Upper lobe of right lung (tissue), 1 donor: ENCODE measurements around the gene EXOC7. TPM values are rescaled to one million over a fixed set of nuclear protein-coding genes. Genes with fewer than 3 reads are reported as not detected.

Experiments
- ATAC-seq: fragments of 200-7000 bp; cut with Tn5 transposase; one replicate; pipeline ENCODE4 v1.9.1; 2020; ENCODE audit warnings: mild to moderate bottlenecking, moderate library complexity
- DNase-seq: peaks from one replicate; pipeline ENCODE4 v3.0.0-alpha.2; 2020
- H3K27ac ChIP-seq: fragments of 200-600 bp; one replicate; pipeline ENCODE4 v1.8.0; 2022
- H3K27me3 ChIP-seq: fragments of 200-600 bp; one replicate; pipeline ENCODE4 v1.8.0; 2022; ENCODE audit warnings: mild to moderate bottlenecking
- H3K36me3 ChIP-seq: fragments of 200-600 bp; one replicate; pipeline ENCODE4 v1.8.0; 2022
- H3K4me1 ChIP-seq: fragments of 200-600 bp; one replicate; pipeline ENCODE4 v1.8.0; 2022
- H3K4me3 ChIP-seq: fragments of 200-600 bp; one replicate; pipeline ENCODE4 v1.8.0; 2022; ENCODE audit warnings: mild to moderate bottlenecking
- H3K9me3 ChIP-seq: fragments of 200-600 bp; one replicate; pipeline ENCODE4 v1.8.0; 2022
- intact Hi-C: fragments of 100-400 bp; cut with DNase I; formaldehyde crosslinking; loops from one replicate; pipeline ENCODE4 v1.11.0; 2022
- total RNA-seq: library from RNA; stranded (reverse); fragmentation: NEBNext Ultra II Directional; extraction: Animal tissue kit (Norgen Biotek cat#: 25700); gene quantifications from one replicate; pipeline ENCODE4 v1.2.1, GENCODE V29; 2021
- TF ChIP-seq, protein P1 (sequence below): fragments of 200-600 bp; IDR thresholded peaks from one replicate; pipeline ENCODE4 v1.8.0; 2022; ENCODE audit warnings: antibody characterized with exemption
- donor health status: DM: no; HTN: yes; CAD: no; lungs with severe emphysema.

EXOC7 gene
- total RNA-seq, 1 donor from 2014 or later = 121 TPM

- Histone ChIP-seq H3K4me1 (no peaks in the 10 kb centered on the region), H3K27me3 (no peaks in the 10 kb centered on the region), H3K27ac (no peak overlapping the region), H3K36me3 (peaks cover 77% of the 10 kb centered on the region), H3K9me3 (no peaks in the 10 kb centered on the region), H3K4me3 (no peak overlapping the region)
- TF ChIP-seq, protein P1, sequence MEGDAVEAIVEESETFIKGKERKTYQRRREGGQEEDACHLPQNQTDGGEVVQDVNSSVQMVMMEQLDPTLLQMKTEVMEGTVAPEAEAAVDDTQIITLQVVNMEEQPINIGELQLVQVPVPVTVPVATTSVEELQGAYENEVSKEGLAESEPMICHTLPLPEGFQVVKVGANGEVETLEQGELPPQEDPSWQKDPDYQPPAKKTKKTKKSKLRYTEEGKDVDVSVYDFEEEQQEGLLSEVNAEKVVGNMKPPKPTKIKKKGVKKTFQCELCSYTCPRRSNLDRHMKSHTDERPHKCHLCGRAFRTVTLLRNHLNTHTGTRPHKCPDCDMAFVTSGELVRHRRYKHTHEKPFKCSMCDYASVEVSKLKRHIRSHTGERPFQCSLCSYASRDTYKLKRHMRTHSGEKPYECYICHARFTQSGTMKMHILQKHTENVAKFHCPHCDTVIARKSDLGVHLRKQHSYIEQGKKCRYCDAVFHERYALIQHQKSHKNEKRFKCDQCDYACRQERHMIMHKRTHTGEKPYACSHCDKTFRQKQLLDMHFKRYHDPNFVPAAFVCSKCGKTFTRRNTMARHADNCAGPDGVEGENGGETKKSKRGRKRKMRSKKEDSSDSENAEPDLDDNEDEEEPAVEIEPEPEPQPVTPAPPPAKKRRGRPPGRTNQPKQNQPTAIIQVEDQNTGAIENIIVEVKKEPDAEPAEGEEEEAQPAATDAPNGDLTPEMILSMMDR = no peak
- DNase-seq = no peak
- ATAC-seq = no peak
- intact Hi-C loops = no loop called here
These were observed 63.2 kb downstream of the EXOC7 start for GRCh38 chr17:76040376-76040775.

GRCh38 chr17:76039121-76039520 is 64.5 kb downstream of the EXOC7 start:
- TF ChIP-seq, protein P1 = no peak
- Histone ChIP-seq H3K4me3 (no peak overlapping the region), H3K9me3 (no peaks in the 10 kb centered on the region), H3K36me3 (peaks cover 64% of the 10 kb centered on the region), H3K27me3 (no peaks in the 10 kb centered on the region), H3K4me1 (no peaks in the 10 kb centered on the region), H3K27ac (no peak overlapping the region)
- no peak for ATAC-seq
- no peak for DNase-seq
- intact Hi-C loops = no loop called here

DNA sequence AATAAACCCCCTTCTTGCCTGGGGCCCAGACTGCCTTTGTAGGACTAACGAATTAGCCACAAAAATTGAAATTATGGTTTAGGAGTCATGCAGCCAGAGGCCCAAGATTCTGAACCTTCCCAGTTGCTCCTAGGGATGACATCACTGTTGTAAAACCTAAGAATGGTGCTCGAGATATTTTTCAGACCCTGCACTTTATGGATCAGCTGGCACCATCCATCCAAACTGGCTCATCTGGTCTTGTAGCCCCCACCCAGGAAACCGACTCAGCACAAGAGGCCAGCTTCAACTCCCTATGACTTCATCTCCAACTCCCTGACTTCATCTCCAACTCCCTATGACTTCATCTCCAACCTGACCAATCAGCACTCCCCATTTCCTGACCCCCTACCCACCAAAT is 65.5 kb downstream of the EXOC7 start:
- intact Hi-C loops = no loop called here
- Histone ChIP-seq H3K36me3 (peaks cover 53% of the 10 kb centered on the region), H3K4me1 (no peaks in the 10 kb centered on the region), H3K27ac (no peak overlapping the region), H3K9me3 (no peaks in the 10 kb centered on the region), H3K27me3 (no peaks in the 10 kb centered on the region), H3K4me3 (no peak overlapping the region)
- no peak for DNase-seq
- TF ChIP-seq, protein P1 = no peak
- no peak for ATAC-seq

DNA sequence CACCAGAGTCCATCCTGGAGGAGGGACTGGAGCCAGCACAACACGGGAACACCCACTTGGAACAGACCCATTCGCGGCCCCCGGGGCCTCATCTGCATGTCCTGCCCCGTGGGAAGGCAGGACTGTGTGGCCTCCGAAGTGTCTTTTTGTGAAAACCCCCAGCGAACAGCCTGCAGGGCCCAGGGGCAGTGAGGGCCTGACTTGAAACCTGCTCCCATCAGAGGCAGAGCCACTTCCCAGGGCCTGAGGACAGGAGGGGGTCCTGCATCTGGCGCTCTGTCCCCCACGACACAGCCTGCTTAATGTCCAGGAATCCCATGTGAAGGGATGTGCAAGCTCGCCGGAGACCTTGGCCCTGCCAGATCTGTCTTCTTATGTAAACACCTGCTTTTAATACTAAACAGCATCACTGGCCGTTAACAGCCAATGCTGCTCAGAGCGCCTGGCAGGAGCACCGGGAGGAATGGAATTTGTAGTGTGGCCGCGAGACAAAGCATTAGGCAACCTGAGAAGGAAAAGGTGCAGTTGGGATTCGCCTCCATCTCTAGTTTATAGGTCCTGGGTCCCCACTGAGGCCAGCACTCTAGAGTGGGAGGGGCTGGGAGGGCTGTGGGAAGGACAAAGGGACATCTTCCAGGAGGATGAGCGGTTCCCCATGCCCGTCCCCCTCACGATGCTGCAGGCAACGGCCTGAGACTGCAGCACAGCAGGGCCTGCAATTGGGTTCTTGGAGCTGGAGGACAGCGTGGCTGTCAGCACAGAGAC is 66.9 kb downstream of the EXOC7 start:
- Histone ChIP-seq H3K36me3 (peaks cover 40% of the 10 kb centered on the region), H3K4me3 (no peak overlapping the region), H3K9me3 (no peaks in the 10 kb centered on the region), H3K27me3 (no peaks in the 10 kb centered on the region), H3K27ac (no peak overlapping the region), H3K4me1 (no peaks in the 10 kb centered on the region)
- ATAC-seq (no peak), DNase-seq (no peak)
- TF ChIP-seq, protein P1 = no peak
- intact Hi-C loops = no loop called here

DNA sequence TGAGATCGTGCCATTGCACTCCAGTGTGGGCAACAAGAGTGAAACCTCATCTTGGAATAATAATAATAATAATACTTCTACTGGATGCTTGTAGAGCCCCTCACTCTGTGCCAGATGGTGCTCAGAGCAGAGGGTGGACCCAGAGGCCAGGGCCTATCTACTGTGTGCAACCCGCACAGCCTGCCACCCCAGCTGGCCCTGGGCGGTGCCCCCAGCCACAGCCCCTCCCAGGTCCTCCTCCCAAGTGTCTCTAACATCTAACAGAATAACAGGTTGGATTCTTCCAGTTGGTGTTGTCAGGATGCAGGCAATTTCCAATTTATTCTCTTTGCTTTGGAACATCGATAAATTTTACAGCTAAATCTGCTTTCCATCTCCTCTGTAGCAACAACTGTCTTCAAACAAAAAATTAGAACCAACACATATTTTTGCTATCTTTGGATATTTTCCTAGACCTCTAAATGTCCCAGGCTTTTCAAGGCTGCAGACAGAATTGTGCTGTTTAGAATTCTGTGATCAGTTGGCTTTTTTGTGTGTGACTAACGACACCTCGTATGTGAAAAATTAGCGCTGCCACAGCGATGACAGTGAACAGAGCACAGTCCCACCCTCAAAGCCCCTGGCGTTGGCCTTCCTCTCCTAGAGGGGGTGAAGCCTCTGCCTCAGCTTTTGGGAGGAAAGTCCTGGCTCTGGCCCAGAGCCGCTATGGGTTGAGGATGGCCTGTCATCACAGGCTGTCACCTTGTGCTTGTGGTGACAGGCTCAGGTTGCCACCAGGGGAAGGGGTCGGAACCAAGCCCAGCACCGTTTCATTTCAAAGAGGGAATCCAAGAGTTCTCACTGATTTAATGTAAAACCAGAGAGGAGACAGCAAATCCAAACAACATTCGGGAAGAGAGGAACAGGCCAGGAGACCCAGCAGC is 68.9 kb downstream of the EXOC7 start:
- H3K27ac ChIP-seq = no peak overlapping the region
- H3K4me3 ChIP-seq = no peak overlapping the region
- ATAC-seq (no peak), DNase-seq (no peak)
- no peaks in the 10 kb centered on the region for H3K9me3 ChIP-seq
- H3K27me3 ChIP-seq = no peaks in the 10 kb centered on the region
- TF ChIP-seq, protein P1 = no peak
- intact Hi-C loops = no loop called here
- peaks cover 20% of the 10 kb centered on the region for H3K36me3 ChIP-seq
- H3K4me1 ChIP-seq = peaks cover 4% of the 10 kb centered on the region
